B cell (primary cell): Measurements from ENCODE around the gene SYNE1. TPM values are rescaled to one million over a fixed set of nuclear protein-coding genes. Genes with fewer than 3 reads are reported as not detected.

Experiments
- ATAC-seq: fragments of 200-7000 bp; cut with Tn5 transposase; one replicate; pipeline ENCODE4 v1.10.0; 2021; ENCODE audit warnings: low read depth, mild to moderate bottlenecking, moderate number of reproducible peaks, moderate library complexity
- CTCF ChIA-PET: fragments of 350-600 bp; sonication (Branson Sonifier 250); formaldehyde crosslinking; loops from one replicate; lab custom pipeline; 2021; ENCODE audit warnings: antibody characterized with exemption, inconsistent platforms; lab: Charles Lee
- POLR2A ChIA-PET: fragments of 350-600 bp; sonication (Branson Sonifier 250); formaldehyde crosslinking; loops from one replicate; lab custom pipeline; 2021; ENCODE audit warnings: antibody characterized with exemption; lab: Charles Lee
- DNase-seq: peaks from one replicate; pipeline ENCODE4 v3.0.0; 2013
- H2AFZ ChIP-seq: 2 replicates; pipeline ENCODE4 v1.6.1; 2012; ENCODE audit warnings: mild to moderate bottlenecking, low read depth, low read length; ENCODE audit not compliant: insufficient read depth, poor library complexity, severe bottlenecking
- H3K27ac ChIP-seq, 2 donors: 1 replicate in 1 of 2; 2 replicates in 1 of 2; pipeline ENCODE4 v1.5.1; 2012 to 2013; ENCODE audit warnings: low read length in 2 of 2, mild to moderate bottlenecking in 2 of 2, moderate library complexity in 1 of 2
- H3K27me3 ChIP-seq, 4 experiments: fragments of 200-600 bp in 1 of 4; sonication (generic) in 1 of 4; replicated peaks in 1 of 4; 1 replicate in 2 of 4; 2 replicates in 2 of 4; pipeline versions ENCODE4 v1.6.1 to v1.7.0; 2013 to 2016; ENCODE audit warnings: low read length in 3 of 4, mild to moderate bottlenecking in 2 of 4, mixed read lengths in 1 of 4, moderate library complexity in 1 of 4; ENCODE audit not compliant: insufficient read depth in 4 of 4, control insufficient read depth in 3 of 4; ENCODE audit errors: control extremely low read depth in 1 of 4
- H3K36me3 ChIP-seq, 2 experiments: replicated peaks in 1 of 2; 1 replicate in 1 of 2; 2 replicates in 1 of 2; pipeline versions ENCODE4 v1.6.1 to v1.7.1; 2013; ENCODE audit warnings: low read length in 1 of 2; ENCODE audit not compliant: insufficient read depth in 2 of 2, control insufficient read depth in 1 of 2; ENCODE audit errors: control extremely low read depth in 1 of 2, extremely low read depth in 1 of 2
- H3K4me1 ChIP-seq, 2 donors: fragments of 200-600 bp in 1 of 2; sonication (generic) in 1 of 2; 1 replicate in 1 of 2; 2 replicates in 1 of 2; pipeline versions ENCODE4 v1.5.1 to v1.6.1; 2013 to 2017; ENCODE audit warnings: low read length in 2 of 2; ENCODE audit not compliant: control insufficient read depth in 2 of 2, insufficient read depth in 2 of 2
- H3K4me2 ChIP-seq: replicated peaks from 2 replicates; pipeline ENCODE3; 2012; ENCODE audit warnings: mild to moderate bottlenecking, low read depth, low read length; ENCODE audit not compliant: poor library complexity, severe bottlenecking
- H3K4me3 ChIP-seq, 5 experiments: fragments of 200-600 bp in 1 of 5; sonication (generic) in 1 of 5; 1 replicate in 3 of 5; 2 replicates in 2 of 5; pipeline versions ENCODE4 v1.5.1 to v1.7.0; 2011 to 2016; ENCODE audit warnings: low read length in 4 of 5, mild to moderate bottlenecking in 4 of 5, low read depth in 2 of 5, control low read depth in 1 of 5, moderate library complexity in 1 of 5; ENCODE audit not compliant: insufficient read depth in 1 of 5; ENCODE audit errors: control extremely low read depth in 1 of 5, extremely low read depth in 1 of 5
- H3K79me2 ChIP-seq: fragments of 200-600 bp; sonication (generic); one replicate; pipeline ENCODE4 v1.6.0; 2016; ENCODE audit warnings: low read length; ENCODE audit not compliant: control insufficient read depth, insufficient read depth
- H3K9ac ChIP-seq: fragments of 200-600 bp; sonication (generic); 2 replicates; pipeline ENCODE4 v1.6.1; 2017; ENCODE audit warnings: mild to moderate bottlenecking, low read length, moderate library complexity
- H3K9me3 ChIP-seq, 3 donors: one replicate each; pipeline versions ENCODE4 v1.6.1 to v1.7.1; 2013; ENCODE audit warnings: low read length in 2 of 3; ENCODE audit not compliant: control insufficient read depth in 2 of 3, insufficient read depth in 1 of 3; ENCODE audit errors: control extremely low read depth in 1 of 3
- H4K20me1 ChIP-seq: 2 replicates; pipeline ENCODE4 v1.6.0; 2012; ENCODE audit warnings: mild to moderate bottlenecking, low read length; ENCODE audit not compliant: insufficient read depth, control insufficient read depth, poor library complexity, severe bottlenecking
- H3K27ac Mint-ChIP-seq: one replicate; pipeline ENCODE4 v1.8.0; 2021; ENCODE audit warnings: mixed read lengths
- H3K27me3 Mint-ChIP-seq: one replicate; pipeline ENCODE4 v1.8.0; 2021; ENCODE audit warnings: mixed read lengths
- H3K4me1 Mint-ChIP-seq: one replicate; pipeline ENCODE4 v1.8.0; 2021; ENCODE audit warnings: mixed read lengths
- H3K4me3 Mint-ChIP-seq: one replicate; pipeline ENCODE4 v1.8.0; 2021; ENCODE audit warnings: mixed read lengths
- H3K9me3 Mint-ChIP-seq: one replicate; pipeline ENCODE4 v1.8.0; 2022; ENCODE audit warnings: mixed read lengths; ENCODE audit not compliant: insufficient read depth
- EZH2 ChIP-seq: IDR thresholded peaks from 2 replicates; pipeline ENCODE4 v1.6.1; 2012; ENCODE audit warnings: borderline replicate concordance, low read depth, mild to moderate bottlenecking, moderate library complexity, low read length; ENCODE audit not compliant: insufficient read depth, poor library complexity, severe bottlenecking
- WGBS: methylation state at CpG from one replicate; pipeline ENCODE4 v1.1.5; 2013; ENCODE audit warnings: missing lambda C conversion rate; ENCODE audit not compliant: insufficient coverage; 5-methylcytosine and 5-hydroxymethylcytosine counted together
- intact Hi-C: fragments of 100-400 bp; cut with micrococcal nuclease; formaldehyde crosslinking; loops from one replicate; pipeline ENCODE4 v1.10.0; 2022
- polyA plus RNA-seq: library from polyadenylated mRNA; depleted of rRNA; stranded (reverse); fragments of >200 nt; gene quantifications from 2 replicates; pipeline ENCODE4 v1.2.3, GENCODE V29; 2012
- total RNA-seq, 2 donors: library from RNA; stranded (reverse); fragments of 120-200 nt in 1 of 2; gene quantifications; 1 replicate in 1 of 2; 2 replicates in 1 of 2; pipeline versions ENCODE4 v1.2.3 to v1.2.4, GENCODE V29; 2013 to 2022
- TF ChIP-seq, protein P1 (sequence below): fragments of 200-600 bp; IDR thresholded peaks from one replicate; pipeline ENCODE4 v1.8.0; 2022; ENCODE audit warnings: antibody characterized with exemption, mild to moderate bottlenecking

The SYNE1 gene
- total and polyA plus RNA-seq, 2 donors (not counting 1 experiment from before 2014, with no cell fraction given) = 49.2 to 108 TPM

DNA sequence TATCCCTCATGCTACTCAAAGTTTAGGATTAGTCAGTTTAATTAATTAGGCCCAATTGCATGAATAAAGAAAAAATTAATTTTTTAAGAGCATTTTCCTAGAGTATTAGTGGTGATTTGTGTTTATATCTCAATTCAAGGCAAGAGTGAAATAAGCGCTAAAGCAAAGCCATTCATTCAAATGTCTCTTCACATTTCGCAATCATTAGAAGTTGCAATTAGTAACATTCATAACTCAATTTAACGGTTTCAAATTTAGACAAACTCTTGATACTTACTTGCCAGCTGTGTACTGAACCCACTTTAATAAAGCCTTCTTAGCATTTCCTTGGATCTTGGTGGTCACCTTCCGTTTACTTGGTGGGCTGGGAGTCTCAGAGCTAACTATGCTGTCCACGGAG, 127.2 kb downstream of the SYNE1 start:
- Histone ChIP-seq H3K9ac (no peak overlapping the region), H3K4me3 (no peak overlapping the region), H3K27me3 (no peaks in the 10 kb centered on the region), H4K20me1 (no peaks in the 10 kb centered on the region), H3K79me2 (no peaks in the 10 kb centered on the region), H3K4me1 (no peaks in the 10 kb centered on the region), H3K27ac (no peak overlapping the region), H2AFZ (no peak overlapping the region), H3K36me3 (no peaks in the 10 kb centered on the region), H3K4me2 (no peak overlapping the region), H3K9me3 (no peaks in the 10 kb centered on the region)
- intact Hi-C loops = no loop called here
- ATAC-seq = no peak
- TF ChIP-seq EZH2 = no peak
- TF ChIP-seq, protein P1, sequence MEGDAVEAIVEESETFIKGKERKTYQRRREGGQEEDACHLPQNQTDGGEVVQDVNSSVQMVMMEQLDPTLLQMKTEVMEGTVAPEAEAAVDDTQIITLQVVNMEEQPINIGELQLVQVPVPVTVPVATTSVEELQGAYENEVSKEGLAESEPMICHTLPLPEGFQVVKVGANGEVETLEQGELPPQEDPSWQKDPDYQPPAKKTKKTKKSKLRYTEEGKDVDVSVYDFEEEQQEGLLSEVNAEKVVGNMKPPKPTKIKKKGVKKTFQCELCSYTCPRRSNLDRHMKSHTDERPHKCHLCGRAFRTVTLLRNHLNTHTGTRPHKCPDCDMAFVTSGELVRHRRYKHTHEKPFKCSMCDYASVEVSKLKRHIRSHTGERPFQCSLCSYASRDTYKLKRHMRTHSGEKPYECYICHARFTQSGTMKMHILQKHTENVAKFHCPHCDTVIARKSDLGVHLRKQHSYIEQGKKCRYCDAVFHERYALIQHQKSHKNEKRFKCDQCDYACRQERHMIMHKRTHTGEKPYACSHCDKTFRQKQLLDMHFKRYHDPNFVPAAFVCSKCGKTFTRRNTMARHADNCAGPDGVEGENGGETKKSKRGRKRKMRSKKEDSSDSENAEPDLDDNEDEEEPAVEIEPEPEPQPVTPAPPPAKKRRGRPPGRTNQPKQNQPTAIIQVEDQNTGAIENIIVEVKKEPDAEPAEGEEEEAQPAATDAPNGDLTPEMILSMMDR = no peak
- DNase-seq = no peak
- CTCF ChIA-PET = no interaction called here
- no peak overlapping the region for H3K4me3 Mint-ChIP-seq
- H3K4me1 Mint-ChIP-seq = no peaks in the 10 kb centered on the region
- H3K9me3 Mint-ChIP-seq = no peaks in the 10 kb centered on the region
- H3K27me3 Mint-ChIP-seq = peaks cover 3% of the 10 kb centered on the region
- POLR2A ChIA-PET = no interaction called here
- WGBS = 93% methylated on average over 2 of the region's 5 CpGs
- no peak overlapping the region for H3K27ac Mint-ChIP-seq

DNA sequence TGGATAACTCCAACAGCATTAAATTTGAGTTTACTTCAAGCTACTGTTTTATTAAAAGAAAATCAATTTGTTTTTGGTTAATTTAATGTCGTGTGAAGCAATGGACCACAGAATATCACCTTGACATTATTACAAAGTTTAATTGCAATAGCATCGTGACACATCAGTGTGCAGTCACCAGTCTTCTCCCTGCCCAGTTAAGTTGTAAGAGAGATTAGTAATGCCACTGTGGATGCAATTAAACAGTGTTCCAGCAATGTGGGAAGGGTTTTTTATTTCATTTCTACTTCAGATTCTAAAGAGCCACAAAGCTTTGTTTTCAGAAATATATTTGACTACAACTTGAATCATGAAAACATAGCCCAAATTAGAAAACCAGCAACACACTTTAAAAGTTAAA, 128.7 kb downstream of the SYNE1 start:
- ATAC-seq (no peak), DNase-seq (no peak)
- TF ChIP-seq, protein P1 = no peak
- CTCF ChIA-PET = no interaction called here
- H3K4me1 ChIP-seq = no peaks in the 10 kb centered on the region
- POLR2A ChIA-PET = no interaction called here
- no peak overlapping the region for H2AFZ ChIP-seq
- no peak overlapping the region for H3K27ac Mint-ChIP-seq
- no CpG with 5 or more reads among the region's 2 CpGs for WGBS
- no peak overlapping the region for H3K4me3 ChIP-seq
- no peak overlapping the region for H3K27ac ChIP-seq
- H3K4me1 Mint-ChIP-seq = no peaks in the 10 kb centered on the region
- H3K4me3 Mint-ChIP-seq = no peak overlapping the region
- no peaks in the 10 kb centered on the region for H4K20me1 ChIP-seq
- no peaks in the 10 kb centered on the region for H3K9me3 ChIP-seq
- H3K36me3 ChIP-seq = no peaks in the 10 kb centered on the region
- H3K9me3 Mint-ChIP-seq = no peaks in the 10 kb centered on the region
- H3K9ac ChIP-seq = no peak overlapping the region
- H3K27me3 Mint-ChIP-seq = peaks cover 3% of the 10 kb centered on the region
- H3K4me2 ChIP-seq = no peak overlapping the region
- H3K79me2 ChIP-seq = no peaks in the 10 kb centered on the region
- no peaks in the 10 kb centered on the region for H3K27me3 ChIP-seq
- intact Hi-C loops = no loop called here
